HEK293 (cell line): ENCODE measurements around the gene ANAPC10.

Experiments
- CTCF ChIA-PET: fragments of 350-600 bp; formaldehyde crosslinking; extraction: SDS; loops from one replicate; lab custom pipeline; 2021; ENCODE audit warnings: antibody characterized with exemption; lab: Yijun Ruan, JAX
- POLR2A ChIA-PET: fragments of 300-600 bp; formaldehyde crosslinking; extraction: SDS; loops from one replicate; lab custom pipeline; 2020; ENCODE audit warnings: antibody characterized with exemption, inconsistent platforms; lab: Yijun Ruan, JAX
- H3K27ac ChIP-seq: fragments of 200-500 bp; sonication (Bioruptor generic); 2 replicates; pipeline ENCODE4 v1.5.1; 2014; ENCODE audit warnings: low read depth, low read length, control low read depth, inconsistent platforms; ENCODE audit errors: extremely low read depth
- H3K36me3 ChIP-seq, 2 experiments: fragments of 200-500 bp in 1 of 2; sonication (Bioruptor generic) in 1 of 2; 1 replicate in 1 of 2; 2 replicates in 1 of 2; pipeline ENCODE4 v1.5.1; 2014 to 2017; ENCODE audit warnings: inconsistent platforms in 2 of 2, low read length in 2 of 2; ENCODE audit not compliant: control insufficient read depth in 2 of 2, insufficient read depth in 1 of 2
- H3K4me1 ChIP-seq: fragments of 200-500 bp; sonication (Bioruptor generic); 2 replicates; pipeline ENCODE4 v1.5.1; 2014; ENCODE audit warnings: mild to moderate bottlenecking, low read length, inconsistent platforms; ENCODE audit not compliant: control insufficient read depth, insufficient read depth
- H3K4me3 ChIP-seq: 2 replicates; pipeline ENCODE4 v1.5.1; 2011; ENCODE audit warnings: low read depth, mild to moderate bottlenecking, control low read depth, low read length, moderate library complexity
- H3K9me3 ChIP-seq: fragments of 200-500 bp; sonication (Bioruptor generic); 2 replicates; pipeline ENCODE4 v1.5.1; 2014; ENCODE audit warnings: low read depth, low read length, inconsistent platforms; ENCODE audit not compliant: control insufficient read depth, insufficient read depth
- HOXC10 ChIP-seq: sonication (generic); formaldehyde crosslinking; IDR thresholded peaks from 2 replicates; pipeline ENCODE4 v1.8.1; 2023; ENCODE audit warnings: mild to moderate bottlenecking, missing genetic modification reagents
- KLF9 ChIP-seq: fragments of 450-650 bp; formaldehyde crosslinking; IDR thresholded peaks from 2 replicates; pipeline ENCODE4 v1.5.1; 2016; ENCODE audit warnings: missing biosample characterization, missing genetic modification characterization, low read depth
- MYNN ChIP-seq: fragments of 450-650 bp; formaldehyde crosslinking; IDR thresholded peaks from 2 replicates; pipeline ENCODE4 v1.5.1; 2016; ENCODE audit warnings: missing biosample characterization, missing genetic modification characterization, borderline replicate concordance
- SCRT2 ChIP-seq: fragments of 450-650 bp; formaldehyde crosslinking; IDR thresholded peaks from 2 replicates; pipeline ENCODE4 v1.5.1; 2016; ENCODE audit warnings: missing biosample characterization, missing genetic modification characterization
- SP7 ChIP-seq: fragments of 450-650 bp; formaldehyde crosslinking; IDR thresholded peaks from 2 replicates; pipeline ENCODE4 v1.5.1; 2016; ENCODE audit warnings: missing biosample characterization, missing genetic modification characterization
- ZBTB20 ChIP-seq: fragments of 450-650 bp; formaldehyde crosslinking; IDR thresholded peaks from 2 replicates; pipeline ENCODE4 v1.5.1; 2016; ENCODE audit warnings: missing biosample characterization, missing genetic modification characterization
- ZFHX2 ChIP-seq: fragments of 450-650 bp; formaldehyde crosslinking; conservative IDR thresholded peaks from 2 replicates; pipeline ENCODE4 v1.5.1; 2016; ENCODE audit warnings: missing biosample characterization, missing genetic modification characterization
- ZFP69B ChIP-seq: fragments of 450-650 bp; formaldehyde crosslinking; IDR thresholded peaks from 2 replicates; pipeline ENCODE4 v1.5.1; 2016; ENCODE audit warnings: missing biosample characterization, missing genetic modification characterization
- ZNF10 ChIP-seq: fragments of 450-650 bp; formaldehyde crosslinking; IDR thresholded peaks from 2 replicates; pipeline ENCODE4 v1.5.1; 2017; ENCODE audit warnings: missing biosample characterization, missing genetic modification characterization
- ZNF140 ChIP-seq: fragments of 450-650 bp; formaldehyde crosslinking; IDR thresholded peaks from 2 replicates; pipeline ENCODE4 v1.5.1; 2016; ENCODE audit warnings: missing biosample characterization, missing genetic modification characterization
- ZNF155 ChIP-seq: fragments of 450-650 bp; formaldehyde crosslinking; IDR thresholded peaks from 2 replicates; pipeline ENCODE4 v1.5.1; 2016; ENCODE audit warnings: missing biosample characterization, missing genetic modification characterization
- ZNF2 ChIP-seq: fragments of 450-650 bp; formaldehyde crosslinking; IDR thresholded peaks from 2 replicates; pipeline ENCODE4 v1.5.1; 2016; ENCODE audit warnings: missing biosample characterization, missing genetic modification characterization
- ZNF274 ChIP-seq, 2 experiments: fragments of 200-500 bp in 1 of 2; fragments of 450-650 bp in 1 of 2; sonication (Bioruptor generic) in 1 of 2; formaldehyde crosslinking in 1 of 2; IDR thresholded peaks; 2 replicates each; pipeline versions ENCODE4 v1.5.1 to v1.6.1; 2014 to 2016; ENCODE audit warnings: borderline replicate concordance in 1 of 2, inconsistent platforms in 1 of 2, low read length in 1 of 2, missing biosample characterization in 1 of 2, missing genetic modification characterization in 1 of 2
- ZNF311 ChIP-seq: fragments of 450-650 bp; formaldehyde crosslinking; IDR thresholded peaks from 2 replicates; pipeline ENCODE4 v1.5.1; 2017; ENCODE audit warnings: missing biosample characterization, missing genetic modification characterization, borderline replicate concordance
- ZNF366 ChIP-seq: fragments of 450-650 bp; formaldehyde crosslinking; conservative IDR thresholded peaks from 2 replicates; pipeline ENCODE4 v1.5.1; 2016; ENCODE audit warnings: missing biosample characterization, missing genetic modification characterization
- ZNF391 ChIP-seq: fragments of 450-650 bp; formaldehyde crosslinking; IDR thresholded peaks from 2 replicates; pipeline ENCODE4 v1.5.1; 2016; ENCODE audit warnings: low read depth, missing biosample characterization, missing genetic modification characterization, borderline replicate concordance
- ZNF514 ChIP-seq: fragments of 450-650 bp; formaldehyde crosslinking; IDR thresholded peaks from 2 replicates; pipeline ENCODE4 v1.5.1; 2016; ENCODE audit warnings: missing biosample characterization, missing genetic modification characterization
- ZNF610 ChIP-seq: fragments of 450-650 bp; formaldehyde crosslinking; IDR thresholded peaks from 2 replicates; pipeline ENCODE4 v1.5.1; 2016; ENCODE audit warnings: missing biosample characterization, missing genetic modification characterization, borderline replicate concordance
- ZNF654 ChIP-seq: fragments of 450-650 bp; formaldehyde crosslinking; IDR thresholded peaks from 2 replicates; pipeline ENCODE4 v1.5.1; 2016; ENCODE audit warnings: low read depth, missing biosample characterization, missing genetic modification characterization
- ZNF677 ChIP-seq: fragments of 450-650 bp; IDR thresholded peaks from 2 replicates; pipeline ENCODE4 v1.5.0; 2018; ENCODE audit warnings: missing biosample characterization, mild to moderate bottlenecking, missing genetic modification characterization, moderate library complexity
- ZNF747 ChIP-seq: fragments of 450-650 bp; formaldehyde crosslinking; IDR thresholded peaks from 2 replicates; pipeline ENCODE4 v1.5.1; 2016; ENCODE audit warnings: missing biosample characterization, missing genetic modification characterization
- ZNF777 ChIP-seq: fragments of 450-650 bp; formaldehyde crosslinking; IDR thresholded peaks from 2 replicates; pipeline ENCODE4 v1.5.1; 2017; ENCODE audit warnings: missing biosample characterization, missing genetic modification characterization, borderline replicate concordance
- ZNF785 ChIP-seq: fragments of 450-650 bp; formaldehyde crosslinking; IDR thresholded peaks from 2 replicates; pipeline ENCODE4 v1.5.1; 2016; ENCODE audit warnings: missing biosample characterization, missing genetic modification characterization
- ZXDB ChIP-seq: fragments of 450-650 bp; formaldehyde crosslinking; IDR thresholded peaks from 2 replicates; pipeline ENCODE4 v1.5.1; 2016; ENCODE audit warnings: missing biosample characterization, missing genetic modification characterization
- TF ChIP-seq, protein P1 (sequence below): fragments of 450-650 bp; formaldehyde crosslinking; IDR thresholded peaks from 2 replicates; pipeline ENCODE4 v1.5.1; 2016; ENCODE audit warnings: missing biosample characterization, missing genetic modification characterization, low read depth
- TF ChIP-seq, protein P2 (sequence below): fragments of 450-650 bp; formaldehyde crosslinking; IDR thresholded peaks from 2 replicates; pipeline ENCODE4 v1.5.1; 2016; ENCODE audit warnings: missing biosample characterization, missing genetic modification characterization
- TF ChIP-seq, protein P3 (sequence below): fragments of 450-650 bp; formaldehyde crosslinking; IDR thresholded peaks from 2 replicates; pipeline ENCODE4 v1.5.1; 2016; ENCODE audit warnings: missing biosample characterization, missing genetic modification characterization, low read depth
- TF ChIP-seq, protein P4 (sequence below): fragments of 450-650 bp; formaldehyde crosslinking; IDR thresholded peaks from 2 replicates; pipeline ENCODE4 v1.5.1; 2016; ENCODE audit warnings: missing biosample characterization, missing genetic modification characterization

Gene ANAPC10

DNA sequence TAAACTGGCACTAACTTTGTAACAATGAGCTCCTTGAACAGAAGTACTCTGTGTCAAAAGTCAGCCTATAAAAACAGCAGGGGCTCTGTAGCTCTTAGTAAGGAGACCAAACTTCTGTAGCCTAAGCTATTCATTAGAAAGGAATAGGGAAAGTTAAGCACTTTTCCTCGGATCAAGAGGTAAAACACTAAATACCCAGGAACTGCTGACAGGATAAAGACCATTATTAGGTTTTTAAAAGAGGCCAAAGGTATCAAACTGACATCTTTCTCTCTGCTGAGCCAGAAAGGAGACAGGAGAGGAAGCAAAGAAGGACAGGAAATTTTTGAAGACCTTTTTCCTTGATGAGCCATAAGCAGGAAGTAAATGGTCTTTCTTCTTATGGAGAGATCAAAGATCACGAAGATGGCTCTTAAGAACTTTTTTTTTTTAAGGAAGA is 31.9 kb downstream of the ANAPC10 start (continued):
- TF ChIP-seq, protein P1, sequence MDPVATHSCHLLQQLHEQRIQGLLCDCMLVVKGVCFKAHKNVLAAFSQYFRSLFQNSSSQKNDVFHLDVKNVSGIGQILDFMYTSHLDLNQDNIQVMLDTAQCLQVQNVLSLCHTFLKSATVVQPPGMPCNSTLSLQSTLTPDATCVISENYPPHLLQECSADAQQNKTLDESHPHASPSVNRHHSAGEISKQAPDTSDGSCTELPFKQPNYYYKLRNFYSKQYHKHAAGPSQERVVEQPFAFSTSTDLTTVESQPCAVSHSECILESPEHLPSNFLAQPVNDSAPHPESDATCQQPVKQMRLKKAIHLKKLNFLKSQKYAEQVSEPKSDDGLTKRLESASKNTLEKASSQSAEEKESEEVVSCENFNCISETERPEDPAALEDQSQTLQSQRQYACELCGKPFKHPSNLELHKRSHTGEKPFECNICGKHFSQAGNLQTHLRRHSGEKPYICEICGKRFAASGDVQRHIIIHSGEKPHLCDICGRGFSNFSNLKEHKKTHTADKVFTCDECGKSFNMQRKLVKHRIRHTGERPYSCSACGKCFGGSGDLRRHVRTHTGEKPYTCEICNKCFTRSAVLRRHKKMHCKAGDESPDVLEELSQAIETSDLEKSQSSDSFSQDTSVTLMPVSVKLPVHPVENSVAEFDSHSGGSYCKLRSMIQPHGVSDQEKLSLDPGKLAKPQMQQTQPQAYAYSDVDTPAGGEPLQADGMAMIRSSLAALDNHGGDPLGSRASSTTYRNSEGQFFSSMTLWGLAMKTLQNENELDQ = no peak
- no peak for TF ChIP-seq ZNF10
- no peak for TF ChIP-seq ZNF514
- TF ChIP-seq ZFP69B (tag by site-specific recombination) = no peak
- TF ChIP-seq, protein P2, sequence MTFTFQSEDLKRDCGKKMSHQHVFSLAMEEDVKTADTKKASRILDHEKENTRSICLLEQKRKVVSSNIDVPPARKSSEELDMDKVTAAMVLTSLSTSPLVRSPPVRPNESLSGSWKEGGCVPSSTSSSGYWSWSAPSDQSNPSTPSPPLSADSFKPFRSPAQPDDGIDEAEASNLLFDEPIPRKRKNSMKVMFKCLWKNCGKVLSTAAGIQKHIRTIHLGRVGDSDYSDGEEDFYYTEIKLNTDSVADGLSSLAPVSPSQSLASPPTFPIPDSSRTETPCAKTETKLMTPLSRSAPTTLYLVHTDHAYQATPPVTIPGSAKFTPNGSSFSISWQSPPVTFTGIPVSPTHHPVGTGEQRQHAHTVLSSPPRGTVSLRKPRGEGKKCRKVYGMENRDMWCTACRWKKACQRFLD (tag by site-specific recombination) = no peak
- TF ChIP-seq ZFHX2 (tag by site-specific recombination) = no peak
- no peak for TF ChIP-seq MYNN (tag by site-specific recombination)
- TF ChIP-seq SP7 (tag by site-specific recombination) = peak; percentile 83
- TF ChIP-seq, protein P3, sequence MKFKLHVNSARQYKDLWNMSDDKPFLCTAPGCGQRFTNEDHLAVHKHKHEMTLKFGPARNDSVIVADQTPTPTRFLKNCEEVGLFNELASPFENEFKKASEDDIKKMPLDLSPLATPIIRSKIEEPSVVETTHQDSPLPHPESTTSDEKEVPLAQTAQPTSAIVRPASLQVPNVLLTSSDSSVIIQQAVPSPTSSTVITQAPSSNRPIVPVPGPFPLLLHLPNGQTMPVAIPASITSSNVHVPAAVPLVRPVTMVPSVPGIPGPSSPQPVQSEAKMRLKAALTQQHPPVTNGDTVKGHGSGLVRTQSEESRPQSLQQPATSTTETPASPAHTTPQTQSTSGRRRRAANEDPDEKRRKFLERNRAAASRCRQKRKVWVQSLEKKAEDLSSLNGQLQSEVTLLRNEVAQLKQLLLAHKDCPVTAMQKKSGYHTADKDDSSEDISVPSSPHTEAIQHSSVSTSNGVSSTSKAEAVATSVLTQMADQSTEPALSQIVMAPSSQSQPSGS = no peak
- no peak for TF ChIP-seq HOXC10 (CRISPR knock-in tag)
- TF ChIP-seq ZNF391 (tag by site-specific recombination) = no peak
- no peak for TF ChIP-seq KLF9 (tag by site-specific recombination)
- TF ChIP-seq ZNF785 = no peak
- no peak for TF ChIP-seq ZNF155 (tag by site-specific recombination)
- TF ChIP-seq ZNF366 (tag by site-specific recombination) = 0 out of 2 replicates have a peak, but pooled peaks have one; percentile 16
- no peak for TF ChIP-seq ZNF677 (tag by site-specific recombination)
- TF ChIP-seq, all 188 proteins: peak for 15

DNA sequence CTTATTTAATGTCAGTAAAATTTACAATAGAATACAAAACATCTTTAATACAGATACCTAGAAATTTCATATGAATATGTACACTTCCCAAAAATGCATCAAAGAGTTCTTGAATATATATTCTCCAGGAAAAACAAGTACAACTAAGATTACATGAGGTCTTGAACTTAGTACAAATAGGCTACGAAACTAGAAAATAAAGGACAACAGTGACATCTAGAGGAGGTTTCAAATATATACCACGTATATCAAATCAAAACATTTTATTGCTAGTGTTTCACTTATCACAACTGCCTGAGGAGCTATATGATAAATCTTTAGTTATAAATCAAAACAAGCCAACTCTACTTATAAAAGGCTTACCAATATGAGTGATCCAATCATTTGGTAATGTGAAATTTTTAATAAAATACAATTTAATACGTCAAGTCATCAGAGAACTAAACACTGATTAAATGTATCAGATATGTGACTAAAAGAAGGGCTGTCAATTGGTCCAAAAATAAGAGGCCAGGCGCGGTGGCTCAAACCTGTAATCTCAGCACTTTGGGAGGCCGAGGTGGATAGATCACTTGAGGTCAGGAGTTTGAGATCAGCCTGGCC is 36.6 kb downstream of the ANAPC10 start:
- Histone ChIP-seq H3K4me3 (no peak overlapping the region), H3K27ac (no peak overlapping the region), H3K9me3 (no peaks in the 10 kb centered on the region), H3K36me3 (peaks cover 0 to 8% of the 10 kb centered on the region in 2 experiments; a peak in 1 of 3 replicates), H3K4me1 (peaks cover 9% of the 10 kb centered on the region; the same call in 1 of the 2 replicates)
- TF ChIP-seq ZNF2 (peak; percentile 38; the same call in 1 of the 2 replicates), ZNF747 (tag by site-specific recombination) (no peak), ZNF610 (no peak), ZNF140 (no peak), ZBTB20 (tag by site-specific recombination) (no peak), ZXDB (tag by site-specific recombination) (no peak), ZNF274 (IDR thresholded peaks at IDR 0.05; ENCODE audit: low read length) (no peak), ZNF274 (tag by site-specific recombination; IDR thresholded peaks at IDR 0.05; ENCODE audit: borderline replicate concordance) (no peak), ZNF777 (tag by site-specific recombination) (no peak), SCRT2 (tag by site-specific recombination) (no peak), ZNF311 (tag by site-specific recombination) (no peak), ZNF654 (tag by site-specific recombination) (peak; percentile 48)
- TF ChIP-seq, protein P4, sequence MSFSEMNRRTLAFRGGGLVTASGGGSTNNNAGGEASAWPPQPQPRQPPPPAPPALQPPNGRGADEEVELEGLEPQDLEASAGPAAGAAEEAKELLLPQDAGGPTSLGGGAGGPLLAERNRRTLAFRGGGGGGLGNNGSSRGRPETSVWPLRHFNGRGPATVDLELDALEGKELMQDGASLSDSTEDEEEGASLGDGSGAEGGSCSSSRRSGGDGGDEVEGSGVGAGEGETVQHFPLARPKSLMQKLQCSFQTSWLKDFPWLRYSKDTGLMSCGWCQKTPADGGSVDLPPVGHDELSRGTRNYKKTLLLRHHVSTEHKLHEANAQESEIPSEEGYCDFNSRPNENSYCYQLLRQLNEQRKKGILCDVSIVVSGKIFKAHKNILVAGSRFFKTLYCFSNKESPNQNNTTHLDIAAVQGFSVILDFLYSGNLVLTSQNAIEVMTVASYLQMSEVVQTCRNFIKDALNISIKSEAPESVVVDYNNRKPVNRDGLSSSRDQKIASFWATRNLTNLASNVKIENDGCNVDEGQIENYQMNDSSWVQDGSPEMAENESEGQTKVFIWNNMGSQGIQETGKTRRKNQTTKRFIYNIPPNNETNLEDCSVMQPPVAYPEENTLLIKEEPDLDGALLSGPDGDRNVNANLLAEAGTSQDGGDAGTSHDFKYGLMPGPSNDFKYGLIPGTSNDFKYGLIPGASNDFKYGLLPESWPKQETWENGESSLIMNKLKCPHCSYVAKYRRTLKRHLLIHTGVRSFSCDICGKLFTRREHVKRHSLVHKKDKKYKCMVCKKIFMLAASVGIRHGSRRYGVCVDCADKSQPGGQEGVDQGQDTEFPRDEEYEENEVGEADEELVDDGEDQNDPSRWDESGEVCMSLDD = no peak
- ChIA-PET POLR2A (no interaction called here), CTCF (interaction anchor here (0.6 to 1.5 kb wide), 12 partner anchors 8 to 891 kb away, joined by 3 to 7 read pairs (median 4); no protein-coding TSS in a partner anchor)
